Mesothelial cell of epicardium (in vitro differentiated cells): ENCODE results near the gene IBA57. TPM values are rescaled to one million over a fixed set of nuclear protein-coding genes. Genes with fewer than 3 reads are reported as not detected.

ENCODE experiments used
- total RNA-seq: library from RNA; stranded (reverse); gene quantifications from 3 replicates; pipeline ENCODE4 v1.2.1, GENCODE V29; 2021

The IBA57 gene
- total RNA-seq, 1 donor from 2014 or later: 11.8 TPM

Other genes with a start within 250 kb of the IBA57 start
- 3.9 to 4.5 TPM (median 4.3 TPM) in 3 replicates for gene WNT9A, start 217.9 kb upstream of the IBA57 start, total RNA-seq
- gene WNT3A, start 158.8 kb upstream of the IBA57 start, total RNA-seq: 0.09 to 0.16 TPM in 2 of 3 replicates, not detected in the other
- gene ARF1, start 83.1 kb upstream of the IBA57 start, total RNA-seq: 255 to 277 TPM (median 262 TPM) in 3 replicates
- gene C1orf35, start 62.5 kb upstream of the IBA57 start, total RNA-seq: 19.3 to 20.9 TPM (median 20.2 TPM) in 3 replicates
- 53.9 to 56.9 TPM (median 54.2 TPM) in 3 replicates for gene MRPL55, start 56.5 kb upstream of the IBA57 start, total RNA-seq
- gene GUK1, start 25.5 kb upstream of the IBA57 start, total RNA-seq: 129 to 136 TPM (median 135 TPM) in 3 replicates
- gene GJC2, start 15.9 kb upstream of the IBA57 start, total RNA-seq: 2.5 to 2.6 TPM (median 2.5 TPM) in 3 replicates
- 95.3 to 113 TPM (median 100 TPM) in 3 replicates for gene OBSCN, start 42.2 kb downstream of the IBA57 start, total RNA-seq
- gene TRIM11, start 241.0 kb downstream of the IBA57 start, total RNA-seq: 39.7 to 40.4 TPM (median 40.2 TPM) in 3 replicates